Ishikawa (cell line): Measurements from ENCODE around the gene ARHGEF19.

Experiments used
- CEBPB ChIP-seq: IDR thresholded peaks from 2 replicates; pipeline ENCODE4 v1.6.1; 2012
- CREB1 ChIP-seq: IDR thresholded peaks from 2 replicates; pipeline ENCODE4 v1.6.1; 2012; ENCODE audit warnings: low read depth
- EGR1 ChIP-seq: IDR thresholded peaks from 2 replicates; pipeline ENCODE4 v1.6.1; 2012
- EP300 ChIP-seq: IDR thresholded peaks from 2 replicates; pipeline ENCODE4 v1.6.1; 2012; ENCODE audit warnings: borderline replicate concordance
- FOXM1 ChIP-seq: IDR thresholded peaks from 2 replicates; pipeline ENCODE4 v1.6.1; 2012; ENCODE audit warnings: low read depth, borderline replicate concordance
- MAX ChIP-seq: IDR thresholded peaks from 2 replicates; pipeline ENCODE4 v1.6.1; 2012
- NFIC ChIP-seq: IDR thresholded peaks from 2 replicates; pipeline ENCODE4 v1.6.1; 2012
- RAD21 ChIP-seq: IDR thresholded peaks from 2 replicates; pipeline ENCODE4 v1.6.1; 2012; ENCODE audit warnings: low read depth
- REST ChIP-seq: IDR thresholded peaks from 2 replicates; pipeline ENCODE4 v1.6.1; 2012; ENCODE audit warnings: low read depth, mild to moderate bottlenecking
- TAF1 ChIP-seq: IDR thresholded peaks from 2 replicates; pipeline ENCODE4 v1.6.1; 2012; ENCODE audit warnings: low read depth, mild to moderate bottlenecking
- TCF12 ChIP-seq: IDR thresholded peaks from 2 replicates; pipeline ENCODE4 v1.6.1; 2012; ENCODE audit warnings: low read depth
- TEAD4 ChIP-seq: IDR thresholded peaks from 2 replicates; pipeline ENCODE4 v1.6.1; 2012
- USF1 ChIP-seq: IDR thresholded peaks from 2 replicates; pipeline ENCODE4 v1.6.1; 2012
- YY1 ChIP-seq: IDR thresholded peaks from 2 replicates; pipeline ENCODE4 v1.6.1; 2012; ENCODE audit warnings: low read depth
- ZBTB7A ChIP-seq: IDR thresholded peaks from 2 replicates; pipeline ENCODE4 v1.6.1; 2012; ENCODE audit warnings: low read depth

ARHGEF19 gene

GRCh38 chr1:16151196-16151994, 61.1 kb downstream of the ARHGEF19 start:
- TF ChIP-seq YY1 (no peak), USF1 (no peak), EGR1 (no peak), FOXM1 (no peak), REST (no peak), RAD21 (peak; percentile 20; the same call in 1 of the 2 replicates), TAF1 (no peak), EP300 (peak; percentile 44; the same call in 1 of the 2 replicates), CEBPB (no peak), CREB1 (no peak), TEAD4 (no peak), ZBTB7A (no peak; the same call in 1 of the 2 replicates), MAX (peak; percentile 39), TCF12 (peak; percentile 45; the same call in 1 of the 2 replicates), NFIC (no peak)

GRCh38 chr1:16150508-16150907, 61.9 kb downstream of the ARHGEF19 start:
- no peak for TF ChIP-seq REST
- no peak for TF ChIP-seq TAF1
- TF ChIP-seq TEAD4: no peak
- TF ChIP-seq RAD21: no peak
- no peak for TF ChIP-seq EGR1
- no peak for TF ChIP-seq CREB1
- no peak for TF ChIP-seq USF1
- TF ChIP-seq YY1: no peak
- no peak for TF ChIP-seq FOXM1
- no peak for TF ChIP-seq TCF12

- no peak for TF ChIP-seq CREB1
- no peak for TF ChIP-seq REST
These were observed 62.6 kb downstream of the ARHGEF19 start for GRCh38 chr1:16149702-16150488.

GRCh38 chr1:16149146-16149545, 63.3 kb downstream of the ARHGEF19 start:
- no peak for TF ChIP-seq YY1
- no peak for TF ChIP-seq EGR1
- TF ChIP-seq EP300: no peak
- TF ChIP-seq USF1: no peak
- no peak for TF ChIP-seq NFIC
- no peak for TF ChIP-seq RAD21
- TF ChIP-seq TAF1: no peak
